GM12872 (cell line): ENCODE measurements around the gene ELP6.

Source experiments
- TF ChIP-seq, protein P1 (sequence below): IDR thresholded peaks from 3 replicates; pipeline ENCODE4 v1.5.1; 2011; ENCODE audit warnings: low read depth, mild to moderate bottlenecking, low read length, moderate library complexity; ENCODE audit not compliant: insufficient read depth

ELP6 gene

DNA sequence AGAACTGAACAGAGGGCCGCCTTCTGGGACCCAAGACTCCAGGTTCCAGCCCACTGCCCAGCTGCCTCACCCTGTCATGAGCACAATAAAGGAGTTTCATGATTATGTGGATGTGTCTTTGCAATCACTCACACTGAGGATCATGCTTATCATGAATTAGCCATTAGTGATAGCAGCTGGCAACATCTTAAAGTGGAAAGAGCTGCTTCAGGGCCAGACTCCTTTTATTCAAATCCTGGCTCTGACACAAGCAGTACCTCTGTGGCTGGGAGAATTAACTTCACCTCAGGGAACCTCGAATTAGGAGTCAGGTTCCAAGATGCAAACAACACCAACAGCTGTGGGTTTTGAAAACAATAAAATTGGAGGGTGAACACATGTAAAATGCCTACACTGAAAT is 31.1 kb downstream of the ELP6 start:
- TF ChIP-seq, protein P1, sequence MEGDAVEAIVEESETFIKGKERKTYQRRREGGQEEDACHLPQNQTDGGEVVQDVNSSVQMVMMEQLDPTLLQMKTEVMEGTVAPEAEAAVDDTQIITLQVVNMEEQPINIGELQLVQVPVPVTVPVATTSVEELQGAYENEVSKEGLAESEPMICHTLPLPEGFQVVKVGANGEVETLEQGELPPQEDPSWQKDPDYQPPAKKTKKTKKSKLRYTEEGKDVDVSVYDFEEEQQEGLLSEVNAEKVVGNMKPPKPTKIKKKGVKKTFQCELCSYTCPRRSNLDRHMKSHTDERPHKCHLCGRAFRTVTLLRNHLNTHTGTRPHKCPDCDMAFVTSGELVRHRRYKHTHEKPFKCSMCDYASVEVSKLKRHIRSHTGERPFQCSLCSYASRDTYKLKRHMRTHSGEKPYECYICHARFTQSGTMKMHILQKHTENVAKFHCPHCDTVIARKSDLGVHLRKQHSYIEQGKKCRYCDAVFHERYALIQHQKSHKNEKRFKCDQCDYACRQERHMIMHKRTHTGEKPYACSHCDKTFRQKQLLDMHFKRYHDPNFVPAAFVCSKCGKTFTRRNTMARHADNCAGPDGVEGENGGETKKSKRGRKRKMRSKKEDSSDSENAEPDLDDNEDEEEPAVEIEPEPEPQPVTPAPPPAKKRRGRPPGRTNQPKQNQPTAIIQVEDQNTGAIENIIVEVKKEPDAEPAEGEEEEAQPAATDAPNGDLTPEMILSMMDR = no peak

DNA sequence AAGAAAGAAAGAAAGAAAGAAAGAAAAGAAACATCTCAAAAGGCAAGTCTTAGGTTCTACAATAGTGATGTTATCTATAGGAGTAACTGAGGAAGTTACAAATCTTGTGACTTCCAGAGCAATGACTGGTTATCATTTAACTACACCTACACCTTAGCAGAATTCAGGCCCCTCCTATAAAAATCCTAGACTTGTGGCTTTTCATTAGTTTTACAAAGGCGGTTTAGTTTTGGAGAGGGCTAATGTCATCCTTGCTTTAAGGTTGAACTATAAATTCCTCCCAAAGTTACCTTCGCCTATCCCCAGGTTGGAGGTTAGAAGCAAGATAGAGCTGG is 33.7 kb downstream of the ELP6 start:
- TF ChIP-seq, protein P1 = no peak

DNA sequence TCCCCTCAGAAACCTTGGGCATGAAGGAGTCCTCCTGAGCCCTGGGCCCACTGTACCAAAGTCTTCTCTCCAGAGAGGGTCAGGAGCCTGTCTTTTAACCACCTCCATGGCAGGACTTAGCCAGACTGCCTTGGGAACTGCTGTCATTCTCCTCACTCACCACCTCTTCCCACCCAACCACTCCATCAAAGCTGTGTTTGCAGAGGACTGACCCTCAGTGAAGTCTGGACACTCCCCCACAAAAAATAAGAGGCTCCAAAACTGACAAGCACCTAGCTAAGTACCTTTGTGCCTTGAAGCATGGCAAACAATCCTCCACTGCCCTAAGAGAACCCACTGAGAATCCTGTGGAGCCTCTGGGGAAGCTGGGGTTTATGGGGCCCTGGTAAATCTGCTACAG is 35.5 kb downstream of the ELP6 start:
- TF ChIP-seq, protein P1 = no peak

DNA sequence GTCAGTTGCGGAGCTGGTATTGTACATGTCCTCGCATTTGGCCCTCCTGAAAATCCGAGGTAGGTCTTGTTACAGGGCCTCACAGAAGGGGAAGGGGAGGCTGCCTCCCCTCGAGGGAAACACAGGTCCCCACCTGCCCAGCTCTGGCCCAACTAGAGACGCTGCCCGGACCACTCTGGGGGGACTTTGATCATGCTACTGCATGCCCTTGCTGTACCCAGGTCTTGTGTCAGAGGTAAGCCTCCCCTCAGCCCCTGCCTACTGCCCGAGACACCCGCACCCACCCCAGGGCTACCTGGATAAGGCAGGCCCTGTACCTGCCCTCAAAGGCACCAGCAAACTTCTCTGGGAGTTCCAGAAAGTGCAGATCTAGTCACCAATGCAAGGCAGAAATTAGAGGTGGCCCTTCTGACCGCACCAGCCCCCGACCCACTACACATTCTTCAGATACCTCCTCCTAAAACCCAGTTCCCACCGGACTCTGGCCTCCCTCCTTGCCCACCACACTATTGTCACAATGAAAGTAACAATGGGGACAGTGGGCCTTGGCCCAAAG is 36.8 kb downstream of the ELP6 start:
- TF ChIP-seq, protein P1 = no peak

DNA sequence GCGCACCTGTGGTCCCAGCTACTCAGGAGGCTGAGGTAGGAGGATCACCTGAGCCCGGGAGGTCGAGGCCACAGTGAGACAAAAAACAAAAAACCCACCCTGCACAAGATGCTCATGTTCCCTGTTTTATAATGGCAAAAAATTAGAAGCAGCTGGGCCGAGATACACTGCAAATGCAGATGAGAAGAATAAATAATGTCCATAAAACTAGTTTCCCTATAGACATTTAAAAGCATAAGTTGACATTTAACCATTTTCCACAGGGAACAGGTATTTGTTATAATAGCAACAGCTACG is 37.2 kb downstream of the ELP6 start:
- TF ChIP-seq, protein P1 = no peak

DNA sequence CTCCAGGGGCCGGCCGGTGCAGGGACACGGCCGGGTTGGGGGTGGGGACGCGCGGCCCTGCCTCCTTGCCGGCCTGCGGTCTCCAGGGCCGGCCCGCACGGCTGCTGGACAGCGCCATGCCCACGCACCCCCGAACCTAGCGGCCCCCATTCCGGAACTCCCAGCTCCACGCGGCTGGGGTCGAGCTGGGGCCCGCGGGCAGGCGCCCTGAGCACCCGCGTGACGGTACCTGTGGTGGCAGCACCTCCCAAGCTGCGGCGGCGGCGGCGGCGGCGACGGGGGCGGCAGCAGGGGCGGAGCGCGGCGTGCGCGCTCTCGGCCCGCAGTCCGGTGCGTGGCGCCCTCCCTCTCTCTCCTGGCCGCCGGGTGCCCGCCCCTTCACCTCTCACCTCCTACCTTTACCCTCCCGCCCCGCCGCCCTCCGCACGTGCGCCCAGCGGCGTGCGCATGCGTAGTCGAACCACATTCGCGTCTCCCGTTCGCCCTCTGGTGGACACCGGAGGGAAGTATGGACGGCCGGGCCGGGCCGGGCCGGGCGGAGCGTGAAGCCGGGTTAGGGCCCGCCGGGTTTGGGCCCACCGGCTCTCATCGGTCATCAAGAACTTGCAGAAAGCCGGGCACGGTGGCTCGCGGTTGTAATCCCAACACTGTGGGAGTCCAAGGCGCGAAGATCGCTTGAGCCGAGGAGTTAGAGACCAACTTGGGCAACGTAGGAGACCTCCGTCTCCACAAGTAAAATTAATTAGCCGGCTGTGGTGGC is 37.8 kb downstream of the ELP6 start, which contains the start of gene SCAP:
TSS of gene SCAP (minus strand) at position 372 of the 760 bp plus-strand sequence. CDS start 32,948 bp downstream, outside the sequence.
- TF ChIP-seq, protein P1 = peak; percentile 75

DNA sequence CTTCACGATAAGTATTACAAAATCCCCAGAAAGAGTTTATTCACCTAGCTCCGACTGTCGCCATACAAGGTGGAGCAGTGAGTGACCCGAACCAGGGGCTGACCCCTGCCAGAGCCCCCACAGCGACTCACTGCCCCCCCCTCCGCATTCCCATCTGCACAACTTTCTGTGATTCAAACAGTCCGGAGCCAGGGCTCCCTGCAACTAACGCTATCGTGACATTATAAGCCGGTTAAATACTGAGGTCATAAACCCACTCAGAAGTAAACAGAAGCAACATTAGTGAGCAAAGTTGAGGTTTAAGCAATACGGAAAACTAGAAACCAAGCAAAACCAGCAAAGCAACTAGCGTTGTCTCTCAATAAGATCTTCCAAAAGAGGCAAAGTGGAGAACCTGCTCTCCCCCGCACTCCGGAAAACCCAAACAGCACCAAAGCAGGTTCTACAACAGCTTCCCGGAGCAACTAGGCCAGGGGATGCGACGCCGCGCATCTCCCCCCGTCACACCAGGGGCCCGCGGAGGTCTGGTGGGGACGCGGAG is 38.4 kb downstream of the ELP6 start:
- TF ChIP-seq, protein P1 = no peak
